Loucy (cell line): Measurements from ENCODE around the gene PJA2.
"Not testable (repeated sequence)": the region's sequence is repeated elsewhere in the genome, so short reads cannot be mapped to it uniquely, and the experiment has no call there.

Experiments
- H2AFZ ChIP-seq: fragments of 200-600 bp; sonication (generic); 2 replicates; pipeline ENCODE4 v1.6.0; 2016; ENCODE audit warnings: antibody characterized with exemption, mild to moderate bottlenecking, low read length, moderate library complexity
- H3F3A ChIP-seq: fragments of 200-600 bp; 2 replicates; pipeline ENCODE4 v1.6.0; 2016; ENCODE audit warnings: antibody characterized with exemption, low read depth, mild to moderate bottlenecking
- H3K27me3 ChIP-seq: fragments of 200-600 bp; sonication (generic); 2 replicates; pipeline ENCODE4 v1.6.1; 2014; ENCODE audit warnings: low read length, mild to moderate bottlenecking; ENCODE audit not compliant: insufficient read depth, poor library complexity, severe bottlenecking
- H3K36me3 ChIP-seq: fragments of 200-600 bp; sonication (generic); 2 replicates; pipeline ENCODE4 v1.6.1; 2016; ENCODE audit warnings: low read length; ENCODE audit not compliant: insufficient read depth
- H3K4me1 ChIP-seq: fragments of 200-600 bp; sonication (generic); 2 replicates; pipeline ENCODE4 v1.5.1; 2014; ENCODE audit warnings: low read length, mild to moderate bottlenecking; ENCODE audit not compliant: insufficient read depth, poor library complexity, severe bottlenecking
- H3K4me2 ChIP-seq: fragments of 200-600 bp; sonication (generic); 2 replicates; pipeline ENCODE4 v1.6.0; 2014; ENCODE audit warnings: antibody characterized with exemption, low read length, low read depth, mild to moderate bottlenecking; ENCODE audit not compliant: poor library complexity, severe bottlenecking
- H3K4me3 ChIP-seq: fragments of 200-600 bp; sonication (generic); 2 replicates; pipeline ENCODE4 v1.5.1; 2014; ENCODE audit warnings: low read length, mild to moderate bottlenecking, mixed read lengths; ENCODE audit not compliant: poor library complexity, severe bottlenecking
- H3K79me2 ChIP-seq: fragments of 200-600 bp; sonication (generic); 2 replicates; pipeline ENCODE4 v1.6.1; 2014; ENCODE audit warnings: low read length; ENCODE audit not compliant: insufficient read depth
- H3K9ac ChIP-seq: fragments of 200-600 bp; sonication (generic); 2 replicates; pipeline ENCODE4 v1.6.0; 2014; ENCODE audit warnings: mild to moderate bottlenecking, low read depth, low read length, moderate library complexity; ENCODE audit not compliant: poor library complexity, severe bottlenecking
- H3K9me2 ChIP-seq: fragments of 200-600 bp; sonication (generic); replicated peaks from 2 replicates; pipeline ENCODE4 v1.6.1; 2016; ENCODE audit warnings: low read depth, low read length, mixed read lengths
- H3K9me3 ChIP-seq: fragments of 200-600 bp; sonication (generic); 2 replicates; pipeline ENCODE4 v1.6.1; 2014; ENCODE audit warnings: mild to moderate bottlenecking, antibody characterized with exemption, low read length, low read depth; ENCODE audit not compliant: insufficient read depth
- H4K20me1 ChIP-seq: fragments of 200-600 bp; sonication (generic); 2 replicates; pipeline ENCODE4 v1.6.0; 2014; ENCODE audit warnings: antibody characterized with exemption, low read length, mild to moderate bottlenecking; ENCODE audit not compliant: insufficient read depth, poor library complexity, severe bottlenecking
- CTCF ChIP-seq: fragments of 200-600 bp; sonication (generic); conservative IDR thresholded peaks from 2 replicates; pipeline ENCODE4 v1.5.1; 2014; ENCODE audit warnings: mild to moderate bottlenecking, antibody characterized with exemption, low read length
- EZH2phosphoT487 ChIP-seq: fragments of 200-600 bp; IDR thresholded peaks from 2 replicates; pipeline ENCODE4 v1.6.1; 2018; ENCODE audit warnings: antibody characterized with exemption, mild to moderate bottlenecking, moderate library complexity, borderline replicate concordance

The PJA2 gene

GRCh38 chr5:109426075-109426474 is 16.3 kb upstream of the PJA2 start:
- Histone ChIP-seq H3K79me2 (no peaks in the 10 kb centered on the region), H3K4me3 (no peak overlapping the region), H4K20me1 (no peaks in the 10 kb centered on the region), H3F3A (no peaks in the 10 kb centered on the region), H3K9ac (no peak overlapping the region), H3K36me3 (no peaks in the 10 kb centered on the region), H3K4me1 (no peaks in the 10 kb centered on the region), H3K9me2 (no peaks in the 10 kb centered on the region), H2AFZ (no peak overlapping the region), H3K9me3 (no peaks in the 10 kb centered on the region), H3K4me2 (no peak overlapping the region), H3K27me3 (no peaks in the 10 kb centered on the region)
- TF ChIP-seq EZH2phosphoT487 (no peak), CTCF (no peak)

GRCh38 chr5:109425521-109425920 is 15.7 kb upstream of the PJA2 start:
- H3K4me2 ChIP-seq, H3K4me1 ChIP-seq, H3K9me2 ChIP-seq, H4K20me1 ChIP-seq, H3K4me3 ChIP-seq, H3K9me3 ChIP-seq, H3K27me3 ChIP-seq, H3K9ac ChIP-seq, H3F3A ChIP-seq, H2AFZ ChIP-seq, H3K79me2 ChIP-seq, H3K36me3 ChIP-seq: not testable (repeated sequence)

DNA sequence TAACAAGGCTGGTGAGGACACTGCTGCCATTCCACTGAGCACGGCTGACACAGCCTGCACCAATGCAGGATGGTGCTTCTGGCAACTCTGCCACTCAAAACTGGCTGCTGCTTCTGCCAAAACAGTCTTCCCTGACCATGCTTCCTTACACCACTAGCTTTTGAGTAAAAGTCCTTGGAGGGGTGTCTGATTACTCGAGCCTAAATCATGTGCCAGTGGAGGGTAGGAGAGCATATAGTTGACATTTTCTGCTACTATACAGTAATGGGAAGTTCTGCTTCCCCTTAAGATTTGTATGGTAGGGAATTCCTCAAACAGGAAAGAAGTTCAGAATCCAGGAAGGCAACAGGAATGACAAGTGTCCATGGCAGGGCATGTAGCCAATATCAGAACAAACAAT is 12.2 kb upstream of the PJA2 start:
- H3K9me3 ChIP-seq: no peaks in the 10 kb centered on the region
- TF ChIP-seq EZH2phosphoT487: no peak
- TF ChIP-seq CTCF: no peak
- H3K9ac ChIP-seq: no peak overlapping the region
- no peaks in the 10 kb centered on the region for H3K4me1 ChIP-seq
- no peaks in the 10 kb centered on the region for H3K36me3 ChIP-seq
- H3K27me3 ChIP-seq: no peaks in the 10 kb centered on the region
- H4K20me1 ChIP-seq: no peaks in the 10 kb centered on the region
- H3K79me2 ChIP-seq: no peaks in the 10 kb centered on the region
- H3K4me2 ChIP-seq: no peak overlapping the region
- no peaks in the 10 kb centered on the region for H3F3A ChIP-seq
- no peak overlapping the region for H3K4me3 ChIP-seq
- no peaks in the 10 kb centered on the region for H3K9me2 ChIP-seq
- H2AFZ ChIP-seq: no peak overlapping the region

DNA sequence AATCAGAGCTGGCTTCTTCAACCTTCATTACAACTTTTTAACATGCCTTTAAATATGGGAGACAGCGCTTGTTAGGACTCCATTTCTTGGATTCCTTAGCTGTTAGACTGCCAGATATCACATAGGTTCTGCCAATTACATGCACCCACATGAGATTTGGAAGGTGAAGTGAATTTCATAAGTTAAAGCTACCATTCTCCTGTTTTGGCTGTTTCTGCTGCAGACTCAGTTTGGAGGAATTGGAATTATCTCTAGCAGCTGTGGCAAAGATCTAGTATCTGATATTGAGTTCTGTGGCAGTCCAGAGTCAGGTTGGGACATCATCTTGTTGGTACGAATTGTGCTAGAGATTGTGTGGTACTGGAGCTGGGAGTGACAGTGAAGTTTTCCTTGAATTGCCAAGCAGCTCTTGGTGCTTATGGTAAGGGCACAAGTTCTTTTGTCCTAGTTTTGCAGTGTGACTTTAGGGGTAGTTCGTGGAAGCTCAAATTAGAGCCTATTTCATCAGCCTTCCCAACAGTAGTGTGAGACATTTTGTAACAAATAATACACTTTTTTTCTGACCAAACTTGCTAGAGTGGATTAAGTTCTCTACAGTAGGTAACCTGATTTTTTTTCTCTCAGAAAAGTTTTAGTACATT is 9.1 kb upstream of the PJA2 start:
- H3K9ac ChIP-seq: no peak overlapping the region
- no peak overlapping the region for H3K4me2 ChIP-seq
- no peaks in the 10 kb centered on the region for H3K79me2 ChIP-seq
- no peaks in the 10 kb centered on the region for H3K9me2 ChIP-seq
- H4K20me1 ChIP-seq: no peaks in the 10 kb centered on the region
- no peaks in the 10 kb centered on the region for H3F3A ChIP-seq
- peak overlapping the region; percentile 43; the same call in 1 of the 2 replicates for H2AFZ ChIP-seq
- no peak overlapping the region for H3K4me3 ChIP-seq
- no peaks in the 10 kb centered on the region for H3K27me3 ChIP-seq
- no peaks in the 10 kb centered on the region for H3K36me3 ChIP-seq
- H3K9me3 ChIP-seq: peaks cover 7% of the 10 kb centered on the region; the same call in 1 of the 2 replicates
- no peak for TF ChIP-seq CTCF
- no peak for TF ChIP-seq EZH2phosphoT487
- no peaks in the 10 kb centered on the region for H3K4me1 ChIP-seq
